GM10248 (cell line): ENCODE measurements around the gene RMND5B.
A peak's percentile ranks its signal among the peaks of the same experiment; 100 is the strongest.

Experiments used
- CTCF ChIA-PET: fragments of 300-600 bp; sonication (Branson Sonifier 250); formaldehyde crosslinking; extraction: SDS; loops from one replicate; lab custom pipeline; 2021; ENCODE audit warnings: antibody characterized with exemption; lab: Yijun Ruan, JAX
- POLR2A ChIA-PET: fragments of 350-650 bp; sonication (Branson Sonifier 250); formaldehyde crosslinking; extraction: SDS; loops from one replicate; lab custom pipeline; 2020; ENCODE audit warnings: antibody characterized with exemption; lab: Yijun Ruan, JAX
- DNase-seq: peaks from one replicate; pipeline ENCODE4 v3.0.0; 2012; ENCODE audit errors: extremely low spot score
- CTCF ChIP-seq: IDR thresholded peaks from 2 replicates; pipeline ENCODE4 v1.5.1; 2012; ENCODE audit warnings: mild to moderate bottlenecking, low read depth; ENCODE audit errors: extremely low read depth, missing control alignments, control extremely low read depth

RMND5B gene

GRCh38 chr5:178112545-178112944 is 18.3 kb upstream of the RMND5B start:
- no peak for DNase-seq
- CTCF ChIA-PET: no interaction called here
- POLR2A ChIA-PET: no interaction called here
- no peak for TF ChIP-seq CTCF

- CTCF ChIA-PET: interaction anchor here (1.0 to 1.4 kb wide), 2 partner anchors 16 to 45 kb away, joined by 3 read pairs; no protein-coding TSS in a partner anchor
- POLR2A ChIA-PET: interaction anchor here (0.9 kb wide), 1 partner anchor 91 kb away, joined by 3 read pairs; the partner anchor contains the start of gene HNRNPAB
- DNase-seq: peak; percentile 90
- no peak for TF ChIP-seq CTCF
Measured at GRCh38 chr5:178113141-178113787, 17.6 kb upstream of the RMND5B start, which contains the start of gene N4BP3. Gene N4BP3 (plus strand): TSS chr5:178113532. CDS start chr5:178119584, 6,052 bp downstream.

GRCh38 chr5:178113841-178114324 is 16.9 kb upstream of the RMND5B start:
- CTCF ChIA-PET: interaction anchor here (1.0 to 1.4 kb wide), 2 partner anchors 17 to 44 kb away, joined by 3 read pairs; no protein-coding TSS in a partner anchor
- no peak for TF ChIP-seq CTCF
- POLR2A ChIA-PET: interaction anchor here (0.9 kb wide), 1 partner anchor 90 kb away, joined by 3 read pairs; the partner anchor contains the start of gene HNRNPAB
- peak; percentile 59 for DNase-seq

- CTCF ChIA-PET: interaction anchor here (1.0 to 4.1 kb wide), 3 partner anchors 17 to 44 kb away, joined by 3 to 28 read pairs (median 3); no protein-coding TSS in a partner anchor
- no peak for DNase-seq
Measured at GRCh38 chr5:178114325-178115135, 16.3 kb upstream of the RMND5B start.

GRCh38 chr5:178115136-178115813 is 15.5 kb upstream of the RMND5B start:
- POLR2A ChIA-PET: interaction anchor here (1.9 kb wide), 1 partner anchor 89 kb away, joined by 5 read pairs; the partner anchor contains the start of gene HNRNPAB
- DNase-seq: no peak

More at GRCh38 chr5:178114325-178115135, 16.3 kb upstream of the RMND5B start:
- TF ChIP-seq CTCF: no peak
- POLR2A ChIA-PET: interaction anchor here (0.9 kb wide), 1 partner anchor 90 kb away, joined by 3 read pairs; the partner anchor contains the start of gene HNRNPAB

More at GRCh38 chr5:178115136-178115813, 15.5 kb upstream of the RMND5B start:
- CTCF ChIA-PET: interaction anchor here (0.9 to 4.1 kb wide), 4 partner anchors 28 to 39 kb away, joined by 3 to 28 read pairs (median 4); partner anchors contain the start of gene NHP2
- no peak for TF ChIP-seq CTCF
